Neural crest cell (in vitro differentiated cells): Measurements from ENCODE around the gene ICOS. TPM values are rescaled to one million over a fixed set of nuclear protein-coding genes. Genes with fewer than 3 reads are reported as not detected.
"Not testable (repeated sequence)": the region's sequence is repeated elsewhere in the genome, so short reads cannot be mapped to it uniquely, and the experiment has no call there.

Experiments
- DNase-seq: peaks from one replicate; pipeline ENCODE4 v3.0.0; 2021; ENCODE audit warnings: low read depth, mixed read lengths, low spot score
- H3K27ac Mint-ChIP-seq: one replicate; pipeline ENCODE4 v1.8.0; 2021; ENCODE audit warnings: mild to moderate bottlenecking, mixed read lengths; ENCODE audit not compliant: unreplicated experiment
- H3K27me3 Mint-ChIP-seq: 2 replicates; pipeline ENCODE4 v1.8.0; 2021; ENCODE audit warnings: low read depth, mild to moderate bottlenecking, mixed read lengths
- H3K36me3 Mint-ChIP-seq: 2 replicates; pipeline ENCODE4 v1.8.0; 2021; ENCODE audit warnings: low read depth, mild to moderate bottlenecking, mixed read lengths
- H3K4me1 Mint-ChIP-seq: 2 replicates; pipeline ENCODE4 v1.8.0; 2021; ENCODE audit warnings: mixed read lengths
- H3K4me3 Mint-ChIP-seq: one replicate; pipeline ENCODE4 v1.8.0; 2021; ENCODE audit warnings: mild to moderate bottlenecking, mixed read lengths
- H3K9me3 Mint-ChIP-seq: 2 replicates; pipeline ENCODE4 v1.8.0; 2021; ENCODE audit warnings: mixed read lengths
- total RNA-seq: library from RNA; stranded (reverse); gene quantifications from 2 replicates; pipeline ENCODE4 v1.2.1, GENCODE V29; 2021
- TF ChIP-seq, protein P1 (sequence below): fragments of 200-600 bp; sonication (generic); conservative IDR thresholded peaks from 2 replicates; pipeline ENCODE4 v1.5.0; 2021; ENCODE audit warnings: antibody characterized with exemption, mild to moderate bottlenecking

The ICOS gene
- total RNA-seq, 1 donor from 2014 or later, result not detected

DNA sequence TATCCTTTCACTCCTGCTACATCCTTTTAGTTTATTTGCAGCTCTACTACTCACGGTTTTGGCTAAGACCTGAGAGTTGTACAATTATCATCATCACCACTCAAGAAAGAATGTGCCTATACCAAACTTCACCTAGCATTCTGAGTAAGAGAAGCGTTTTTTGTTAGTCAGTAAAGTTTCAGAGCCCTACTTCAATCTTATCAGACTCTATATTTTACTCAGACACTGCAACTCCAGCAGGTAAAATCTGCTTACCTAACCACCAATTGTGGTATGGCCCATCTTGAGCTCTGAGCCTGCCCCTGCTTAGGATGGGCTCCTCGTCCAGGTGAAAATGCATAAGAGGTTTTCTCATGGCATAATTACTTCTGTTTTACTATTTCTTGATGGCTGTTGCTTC is 37.1 kb downstream of the ICOS start:
- H3K9me3 Mint-ChIP-seq, result no peaks in the 10 kb centered on the region
- DNase-seq, result no peak
- H3K27me3 Mint-ChIP-seq, result no peaks in the 10 kb centered on the region
- H3K4me3 Mint-ChIP-seq, result no peak overlapping the region
- H3K27ac Mint-ChIP-seq, result no peak overlapping the region
- H3K4me1 Mint-ChIP-seq, result no peaks in the 10 kb centered on the region
- TF ChIP-seq, protein P1, sequence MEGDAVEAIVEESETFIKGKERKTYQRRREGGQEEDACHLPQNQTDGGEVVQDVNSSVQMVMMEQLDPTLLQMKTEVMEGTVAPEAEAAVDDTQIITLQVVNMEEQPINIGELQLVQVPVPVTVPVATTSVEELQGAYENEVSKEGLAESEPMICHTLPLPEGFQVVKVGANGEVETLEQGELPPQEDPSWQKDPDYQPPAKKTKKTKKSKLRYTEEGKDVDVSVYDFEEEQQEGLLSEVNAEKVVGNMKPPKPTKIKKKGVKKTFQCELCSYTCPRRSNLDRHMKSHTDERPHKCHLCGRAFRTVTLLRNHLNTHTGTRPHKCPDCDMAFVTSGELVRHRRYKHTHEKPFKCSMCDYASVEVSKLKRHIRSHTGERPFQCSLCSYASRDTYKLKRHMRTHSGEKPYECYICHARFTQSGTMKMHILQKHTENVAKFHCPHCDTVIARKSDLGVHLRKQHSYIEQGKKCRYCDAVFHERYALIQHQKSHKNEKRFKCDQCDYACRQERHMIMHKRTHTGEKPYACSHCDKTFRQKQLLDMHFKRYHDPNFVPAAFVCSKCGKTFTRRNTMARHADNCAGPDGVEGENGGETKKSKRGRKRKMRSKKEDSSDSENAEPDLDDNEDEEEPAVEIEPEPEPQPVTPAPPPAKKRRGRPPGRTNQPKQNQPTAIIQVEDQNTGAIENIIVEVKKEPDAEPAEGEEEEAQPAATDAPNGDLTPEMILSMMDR, result no peak
- H3K36me3 Mint-ChIP-seq, result no peaks in the 10 kb centered on the region

DNA sequence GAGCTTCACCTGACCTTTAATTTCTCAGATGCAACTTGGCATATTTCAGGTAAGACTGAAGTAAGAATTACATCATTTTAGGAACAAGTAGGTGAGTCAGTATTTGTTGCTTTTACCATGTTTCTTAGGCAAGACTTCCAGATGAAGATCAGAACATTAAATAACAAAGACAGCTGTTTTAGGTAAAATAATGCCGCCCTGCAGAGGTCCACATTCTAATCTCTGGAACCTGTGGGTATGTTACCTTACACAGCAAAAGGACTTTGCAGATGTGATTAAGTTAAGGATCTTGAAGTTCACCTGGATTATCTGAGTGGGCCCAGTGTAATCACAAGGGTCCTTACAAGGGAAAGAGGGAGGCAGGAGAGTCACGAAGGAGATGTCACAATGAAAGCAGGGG is 39.3 kb downstream of the ICOS start:
- H3K36me3 Mint-ChIP-seq, result no peaks in the 10 kb centered on the region
- H3K27me3 Mint-ChIP-seq, result no peaks in the 10 kb centered on the region
- no peaks in the 10 kb centered on the region for H3K9me3 Mint-ChIP-seq
- DNase-seq, result no peak
- H3K4me1 Mint-ChIP-seq, result no peaks in the 10 kb centered on the region
- TF ChIP-seq, protein P1, result no peak
- no peak overlapping the region for H3K4me3 Mint-ChIP-seq
- no peak overlapping the region for H3K27ac Mint-ChIP-seq

DNA sequence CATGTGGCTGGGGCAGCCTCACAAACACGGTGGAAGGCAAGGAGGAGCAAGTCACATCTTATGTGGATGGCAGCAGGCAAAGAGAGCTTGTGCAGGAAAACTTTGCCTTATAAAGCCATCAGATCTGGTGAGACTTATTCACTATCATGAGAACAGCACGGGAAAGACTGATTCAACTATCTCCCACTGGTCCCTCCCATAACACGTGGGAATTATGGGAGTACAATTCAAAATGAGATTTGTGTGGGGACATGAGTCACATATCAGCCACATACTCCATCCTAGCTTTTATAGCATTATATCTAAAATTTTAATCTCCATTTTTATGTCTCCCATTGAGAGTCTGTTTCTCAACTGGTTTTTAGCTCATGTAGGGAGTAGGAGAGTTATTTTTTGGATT is 45.7 kb downstream of the ICOS start:
- no peaks in the 10 kb centered on the region for H3K9me3 Mint-ChIP-seq
- H3K27me3 Mint-ChIP-seq, result no peaks in the 10 kb centered on the region
- H3K36me3 Mint-ChIP-seq, result no peaks in the 10 kb centered on the region

DNA sequence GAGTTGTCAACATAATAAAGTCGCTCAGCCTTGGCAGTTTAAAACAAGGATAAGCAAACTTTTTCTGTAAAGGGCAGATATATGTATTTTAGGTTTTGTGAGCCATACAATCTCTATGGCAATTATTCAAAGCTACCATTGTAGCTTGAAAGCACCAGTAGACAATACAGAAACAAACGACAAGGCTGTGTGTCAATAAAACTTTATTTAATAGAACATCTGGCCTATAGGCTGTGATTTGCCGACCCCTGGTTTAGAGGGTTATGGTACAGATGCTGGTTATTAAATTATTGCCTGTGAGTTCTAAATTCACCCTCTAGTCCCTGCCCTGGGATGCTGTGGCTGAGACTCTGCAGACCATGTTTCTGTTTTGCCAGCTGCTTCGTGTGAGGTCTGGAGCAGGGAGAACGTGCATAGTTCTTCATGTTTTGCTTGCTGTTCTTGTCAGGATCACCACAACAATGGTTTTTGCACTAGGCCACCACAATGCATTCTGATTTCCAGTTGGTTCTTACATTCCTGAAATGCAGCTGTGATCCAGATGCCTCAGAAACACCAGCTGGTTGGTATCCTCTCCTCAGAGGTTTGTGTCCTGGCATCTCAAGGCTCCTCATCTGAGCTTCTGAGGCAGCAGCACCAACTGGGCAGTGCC is 46.6 kb downstream of the ICOS start:
- H3K27ac Mint-ChIP-seq, result no peak overlapping the region
- TF ChIP-seq, protein P1, result no peak
- no peak for DNase-seq
- H3K4me1 Mint-ChIP-seq, result no peaks in the 10 kb centered on the region
- no peaks in the 10 kb centered on the region for H3K36me3 Mint-ChIP-seq
- no peak overlapping the region for H3K4me3 Mint-ChIP-seq
- H3K27me3 Mint-ChIP-seq, result no peaks in the 10 kb centered on the region
- H3K9me3 Mint-ChIP-seq, result no peaks in the 10 kb centered on the region

More for the DNA sequence above, 45.7 kb downstream of the ICOS start:
- TF ChIP-seq, protein P1, result no peak
- Mint-ChIP-seq H3K27ac (no peak overlapping the region), H3K4me1 (no peaks in the 10 kb centered on the region), H3K4me3 (no peak overlapping the region)
- DNase-seq, result no peak

DNA sequence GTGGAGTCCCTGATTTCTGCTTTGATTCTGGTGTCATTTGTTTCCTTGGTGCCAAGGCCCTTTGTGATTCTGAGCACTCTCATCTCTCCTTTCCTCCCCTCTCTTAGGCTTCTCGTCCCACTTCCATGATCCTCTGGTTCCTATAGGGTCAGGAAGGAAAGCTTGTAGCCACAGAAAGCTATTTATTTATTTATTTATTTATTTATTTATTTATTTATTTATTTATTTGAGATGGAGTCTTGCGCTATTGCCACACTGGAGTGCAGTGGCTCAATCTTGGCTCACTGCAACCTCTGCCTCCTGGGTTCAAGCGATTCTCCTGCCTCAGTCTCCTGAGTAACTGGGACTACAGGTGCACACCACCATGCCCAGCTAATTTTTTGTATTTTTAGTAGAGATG is 49.4 kb downstream of the ICOS start:
- H3K27ac Mint-ChIP-seq, H3K36me3 Mint-ChIP-seq, H3K9me3 Mint-ChIP-seq, H3K27me3 Mint-ChIP-seq, H3K4me1 Mint-ChIP-seq, H3K4me3 Mint-ChIP-seq, DNase-seq: not testable (repeated sequence)

DNA sequence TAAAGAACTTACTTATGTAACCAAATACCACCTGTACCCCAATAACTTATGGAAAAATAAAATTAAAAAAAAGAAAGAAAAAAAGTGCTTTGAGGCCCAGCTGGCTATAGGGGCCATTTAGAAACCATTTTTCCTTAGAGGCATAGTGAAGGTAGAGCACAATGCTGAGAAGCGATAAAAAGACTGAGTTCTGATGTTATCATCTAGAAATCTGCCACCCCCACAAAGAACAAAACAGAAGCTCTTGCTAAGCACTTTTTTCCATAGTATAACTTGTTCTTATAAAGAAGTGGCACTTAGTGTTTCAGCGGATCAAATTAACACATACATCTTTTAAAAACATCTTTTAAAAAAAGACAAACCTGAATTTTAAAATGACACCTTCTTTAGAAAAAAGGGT is 51.4 kb downstream of the ICOS start:
- Mint-ChIP-seq H3K27ac (no peak overlapping the region), H3K4me1 (no peaks in the 10 kb centered on the region), H3K36me3 (no peaks in the 10 kb centered on the region), H3K9me3 (no peaks in the 10 kb centered on the region), H3K4me3 (no peak overlapping the region), H3K27me3 (no peaks in the 10 kb centered on the region)
- DNase-seq, result no peak
- TF ChIP-seq, protein P1, result no peak
